OCI-LY3 (cell line): ENCODE results near the gene PIM2.

Source experiments
- CTCF ChIP-seq: fragments of 200-600, 300-600 bp; sonication (generic); IDR thresholded peaks from 2 replicates; pipeline ENCODE4 v1.5.1; 2014; ENCODE audit warnings: antibody characterized with exemption, low read length, low read depth
- EZH2phosphoT487 ChIP-seq: fragments of 200-600 bp; shearing (Covaris generic); IDR thresholded peaks from 2 replicates; pipeline ENCODE4 v1.6.1; 2018; ENCODE audit warnings: antibody characterized with exemption, mixed run types, low read depth

- TF ChIP-seq CTCF, result no peak
- TF ChIP-seq EZH2phosphoT487, result no peak
Measured at GRCh38 chrX:48908600-48908999, 10.2 kb downstream of the PIM2 start.
